HepG2 (cell line): ENCODE measurements around the gene ATG9A. TPM values are rescaled to one million over a fixed set of nuclear protein-coding genes. Genes with fewer than 3 reads are reported as not detected.

Experiments
- AGO2 ChIP-seq: fragments of 200-400 bp; formaldehyde crosslinking; optimal IDR thresholded peaks from 2 replicates; pipeline ENCODE3; 2017; ENCODE audit warnings: mild to moderate bottlenecking, low read depth, low read length, moderate library complexity
- ELF1 ChIP-seq: sonication (generic); formaldehyde crosslinking; IDR thresholded peaks from 2 replicates; pipeline ENCODE4 v1.4.0; 2020; ENCODE audit warnings: missing genetic modification reagents
- GPBP1L1 ChIP-seq: sonication (generic); formaldehyde crosslinking; IDR thresholded peaks from 2 replicates; pipeline ENCODE4 v1.5.0; 2020; ENCODE audit warnings: mild to moderate bottlenecking, missing genetic modification reagents
- SKI ChIP-seq: fragments of 450-650 bp; IDR thresholded peaks from one replicate; pipeline ENCODE4 v1.6.1; 2018; ENCODE audit warnings: mild to moderate bottlenecking; ENCODE audit not compliant: partially characterized antibody
- SMARCC2 ChIP-seq: fragments of 450-650 bp; IDR thresholded peaks from 2 replicates; pipeline ENCODE4 v1.6.1; 2017; ENCODE audit warnings: antibody characterized with exemption, mild to moderate bottlenecking
- ZBTB10 ChIP-seq: sonication (generic); formaldehyde crosslinking; IDR thresholded peaks from 2 replicates; pipeline ENCODE4 v1.4.0; 2020; ENCODE audit warnings: missing genetic modification reagents, borderline replicate concordance
- ZBTB20 ChIP-seq: sonication (generic); formaldehyde crosslinking; IDR thresholded peaks from 2 replicates; pipeline ENCODE4 v1.8.1; 2023; ENCODE audit warnings: missing genetic modification reagents, low read depth, mild to moderate bottlenecking, borderline replicate concordance
- ZBTB49 ChIP-seq: sonication (generic); formaldehyde crosslinking; IDR thresholded peaks from 2 replicates; pipeline ENCODE4 v1.4.0; 2020; ENCODE audit warnings: missing genetic modification reagents, borderline replicate concordance
- ZNF251 ChIP-seq: sonication (generic); formaldehyde crosslinking; IDR thresholded peaks from 2 replicates; pipeline ENCODE4 v1.9.0; 2021; ENCODE audit warnings: mild to moderate bottlenecking, missing genetic modification reagents
- ZNF326 ChIP-seq: sonication (generic); formaldehyde crosslinking; IDR thresholded peaks from 2 replicates; pipeline ENCODE4 v1.4.0; 2020; ENCODE audit warnings: missing genetic modification reagents, borderline replicate concordance
- ZNF646 ChIP-seq: sonication (generic); formaldehyde crosslinking; IDR thresholded peaks from 2 replicates; pipeline ENCODE4 v1.9.0; 2021; ENCODE audit warnings: mild to moderate bottlenecking, missing genetic modification reagents
- polyA plus RNA-seq, 8 experiments: library from polyadenylated mRNA; depleted of rRNA in 3 of 8; stranded (reverse) in 7 of 8; unstranded in 1 of 8; fragments of >200 nt; fragmentation: Illumina TruSeq in 4 of 8; extraction: Trizol in 4 of 8; gene quantifications; 2 replicates each; pipeline versions ENCODE4 v1.2.1 to v1.2.3, GENCODE V29; 2011 to 2016; ENCODE audit warnings: low read depth in 4 of 8, missing spikeins in 1 of 8, mixed read lengths in 1 of 8; ENCODE audit not compliant: insufficient read depth in 1 of 8
- total RNA-seq, 5 experiments: library from RNA; depleted of rRNA; stranded (reverse); fragments of >200 nt; fragmentation: Illumina TruSeq; extraction: Trizol; gene quantifications; 2 replicates each; pipeline ENCODE4 v1.2.3, GENCODE V29; 2016; ENCODE audit warnings: low read depth in 1 of 5

Gene ATG9A
- total and polyA plus RNA-seq, 2 of the 13 experiments (the other 11 are each of a cell fraction or from before 2014, with no cell fraction given): 35.0 to 131 TPM

GRCh38 chr2:219218732-219219701 lies 10.4 kb downstream of the ATG9A start, which contains the start of gene ABCB6 (continued):
- TF ChIP-seq ZBTB10 (CRISPR knock-in tag): no peak; the same call in 1 of the 2 replicates
- no peak for TF ChIP-seq GPBP1L1 (CRISPR knock-in tag)
- TF ChIP-seq ZNF251 (CRISPR knock-in tag): 0 out of 2 replicates have a peak, but pooled peaks have one; percentile 86
- no peak for TF ChIP-seq SKI
- TF ChIP-seq AGO2: peak; percentile 99
- TF ChIP-seq ZBTB20 (CRISPR knock-in tag): peak; percentile 92
- no peak; the same call in 1 of the 2 replicates for TF ChIP-seq ZNF326 (CRISPR knock-in tag)
- no peak for TF ChIP-seq SMARCC2
- TF ChIP-seq ELF1 (CRISPR knock-in tag): peak; percentile 29; the same call in 1 of the 2 replicates
- no peak for TF ChIP-seq ZNF646 (CRISPR knock-in tag)
- TF ChIP-seq ZBTB49: no peak
